Right forelimb (tissue), 1 donor: ENCODE results near the gene ADAMTS6.

Experiments
- DNase-seq: peaks from one replicate; pipeline ENCODE4 v3.0.0-alpha.2; 2018

The ADAMTS6 gene

GRCh38 chr5:65141493-65141892, 340.2 kb downstream of the ADAMTS6 start:
- no peak for DNase-seq

- DNase-seq = no peak
Measured at GRCh38 chr5:65137631-65138030, 344.1 kb downstream of the ADAMTS6 start.

- DNase-seq = no peak
Measured at GRCh38 chr5:65133477-65134110, 348.1 kb downstream of the ADAMTS6 start.

- DNase-seq = no peak
Measured at GRCh38 chr5:65132386-65132785, 349.3 kb downstream of the ADAMTS6 start.

- DNase-seq = no peak
Measured at GRCh38 chr5:65128226-65128625, 353.5 kb downstream of the ADAMTS6 start.

- no peak for DNase-seq
Measured at GRCh38 chr5:65127161-65127901, 354.4 kb downstream of the ADAMTS6 start.

- no peak for DNase-seq
Measured at GRCh38 chr5:65126542-65127069, 355.1 kb downstream of the ADAMTS6 start.

- DNase-seq = no peak
Measured at GRCh38 chr5:65125591-65126541, 355.9 kb downstream of the ADAMTS6 start.

- no peak for DNase-seq
Measured at GRCh38 chr5:65121880-65122436, 359.8 kb downstream of the ADAMTS6 start.

- no peak for DNase-seq
Measured at GRCh38 chr5:65120371-65120967, 361.3 kb downstream of the ADAMTS6 start.

GRCh38 chr5:65117525-65117924, 364.2 kb downstream of the ADAMTS6 start:
- no peak for DNase-seq

GRCh38 chr5:65113771-65114170, 367.9 kb downstream of the ADAMTS6 start:
- no peak for DNase-seq

- DNase-seq = no peak
Measured at GRCh38 chr5:65111961-65112658, 369.6 kb downstream of the ADAMTS6 start.

GRCh38 chr5:65108786-65109743, 372.7 kb downstream of the ADAMTS6 start:
- DNase-seq = no peak

GRCh38 chr5:65105301-65105700, 376.4 kb downstream of the ADAMTS6 start:
- no peak for DNase-seq

GRCh38 chr5:65104831-65105230, 376.9 kb downstream of the ADAMTS6 start:
- DNase-seq = no peak

GRCh38 chr5:65103756-65104440, 377.8 kb downstream of the ADAMTS6 start:
- DNase-seq = peak; percentile 54

- peak; percentile 83 for DNase-seq
Measured at GRCh38 chr5:65102976-65103711, 378.6 kb downstream of the ADAMTS6 start.

GRCh38 chr5:65102371-65102975, 379.2 kb downstream of the ADAMTS6 start:
- no peak for DNase-seq
